OCI-LY3 (cell line): ENCODE results near the gene USP21.

Experiments used
- CTCF ChIP-seq: fragments of 200-600, 300-600 bp; sonication (generic); IDR thresholded peaks from 2 replicates; pipeline ENCODE4 v1.5.1; 2014; ENCODE audit warnings: antibody characterized with exemption, low read length, low read depth
- EZH2phosphoT487 ChIP-seq: fragments of 200-600 bp; shearing (Covaris generic); IDR thresholded peaks from 2 replicates; pipeline ENCODE4 v1.6.1; 2018; ENCODE audit warnings: antibody characterized with exemption, mixed run types, low read depth

DNA sequence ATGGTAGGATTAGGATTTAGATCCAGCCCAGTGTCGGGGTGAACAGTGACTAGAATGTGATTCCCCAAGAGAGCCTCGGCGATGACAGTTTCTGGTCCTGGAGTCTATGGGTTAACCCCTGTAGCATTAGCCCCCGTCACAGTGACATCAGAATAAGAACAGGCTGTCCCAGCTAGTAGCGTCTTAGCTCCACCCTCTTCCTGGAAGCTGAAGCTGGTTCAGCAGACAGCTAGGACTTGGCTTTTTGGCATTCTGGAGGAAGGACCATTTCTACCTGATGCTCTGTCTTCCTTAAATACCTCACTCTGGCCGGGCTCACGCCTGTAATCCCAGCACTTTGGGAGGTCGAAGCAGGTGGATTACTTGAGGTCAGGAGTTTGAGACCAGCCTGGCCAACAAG, 47.9 kb downstream of the USP21 start:
- TF ChIP-seq CTCF: no peak
- TF ChIP-seq EZH2phosphoT487: no peak
